GM18502 (cell line): ENCODE results near the gene ANKRD28.
"Not testable (repeated sequence)": the region's sequence is repeated elsewhere in the genome, so short reads cannot be mapped to it uniquely, and the experiment has no call there.

Source experiments
- ATAC-seq: cut with Tn5 transposase; IDR thresholded peaks from one replicate; pipeline ENCODE4 v1.9.1; 2021; ENCODE audit warnings: mild to moderate bottlenecking; ENCODE audit not compliant: unreplicated experiment, poor library complexity

ANKRD28 gene

GRCh38 chr3:15778332-15778858 lies 19.4 kb downstream of the ANKRD28 start:
- no peak for ATAC-seq

GRCh38 chr3:15774931-15775560 lies 22.7 kb downstream of the ANKRD28 start:
- not testable (repeated sequence) for ATAC-seq

GRCh38 chr3:15771444-15771843 lies 26.3 kb downstream of the ANKRD28 start:
- no peak for ATAC-seq

GRCh38 chr3:15769256-15769915 lies 28.4 kb downstream of the ANKRD28 start:
- peak; percentile 43 for ATAC-seq

- ATAC-seq, result peak; percentile 69
Observed at GRCh38 chr3:15768421-15769255, 29.1 kb downstream of the ANKRD28 start.

GRCh38 chr3:15766406-15766805 lies 31.4 kb downstream of the ANKRD28 start:
- ATAC-seq, result no peak

GRCh38 chr3:15758295-15758694 lies 39.5 kb downstream of the ANKRD28 start:
- no peak for ATAC-seq

GRCh38 chr3:15757824-15758223 lies 40.0 kb downstream of the ANKRD28 start:
- ATAC-seq, result no peak

GRCh38 chr3:15756505-15756904 lies 41.3 kb downstream of the ANKRD28 start:
- ATAC-seq, result no peak

- no peak for ATAC-seq
Observed at GRCh38 chr3:15755780-15756179, 42.0 kb downstream of the ANKRD28 start.

GRCh38 chr3:15755181-15755580 lies 42.6 kb downstream of the ANKRD28 start:
- ATAC-seq, result no peak

- ATAC-seq, result no peak
Observed at GRCh38 chr3:15754047-15754446, 43.7 kb downstream of the ANKRD28 start.

- ATAC-seq, result no peak
Observed at GRCh38 chr3:15753056-15753710, 44.6 kb downstream of the ANKRD28 start.

GRCh38 chr3:15750879-15751278 lies 46.9 kb downstream of the ANKRD28 start:
- no peak for ATAC-seq

GRCh38 chr3:15750143-15750542 lies 47.6 kb downstream of the ANKRD28 start:
- ATAC-seq, result no peak

- not testable (repeated sequence) for ATAC-seq
Observed at GRCh38 chr3:15745896-15746295, 51.9 kb downstream of the ANKRD28 start.

GRCh38 chr3:15744176-15744575 lies 53.6 kb downstream of the ANKRD28 start:
- no peak for ATAC-seq

GRCh38 chr3:15743587-15744009 lies 54.2 kb downstream of the ANKRD28 start:
- ATAC-seq, result no peak

GRCh38 chr3:15742236-15742635 lies 55.5 kb downstream of the ANKRD28 start:
- ATAC-seq, result not testable (repeated sequence)

- not testable (repeated sequence) for ATAC-seq
Observed at GRCh38 chr3:15738616-15739005, 59.2 kb downstream of the ANKRD28 start.
